Mesendoderm (in vitro differentiated cells): ENCODE measurements around the gene DYNLT4.
A peak's percentile ranks its signal among the peaks of the same experiment; 100 is the strongest.

ENCODE experiments used
- DNase-seq: peaks from one replicate; pipeline ENCODE4 v3.0.0; 2013
- H2AK5ac ChIP-seq: 2 replicates; pipeline ENCODE4 v1.6.1; 2013; ENCODE audit warnings: low read length, inconsistent platforms
- H2BK120ac ChIP-seq: 2 replicates; pipeline ENCODE4 v1.6.1; 2013; ENCODE audit warnings: low read depth, mild to moderate bottlenecking, low read length, moderate library complexity, mixed read lengths
- H2BK15ac ChIP-seq: replicated peaks from 2 replicates; pipeline ENCODE4 v1.6.1; 2013; ENCODE audit warnings: low read depth, mild to moderate bottlenecking, moderate library complexity
- H2BK5ac ChIP-seq: 2 replicates; pipeline ENCODE4 v1.6.1; 2013; ENCODE audit warnings: low read length, inconsistent platforms
- H3K18ac ChIP-seq: 2 replicates; pipeline ENCODE4 v1.6.1; 2013; ENCODE audit warnings: mild to moderate bottlenecking, low read length, mixed read lengths
- H3K23ac ChIP-seq: one replicate; pipeline ENCODE4 v1.6.1; 2013; ENCODE audit warnings: low read length
- H3K27ac ChIP-seq: 2 replicates; pipeline ENCODE4 v1.5.1; 2013; ENCODE audit warnings: low read depth, mild to moderate bottlenecking, inconsistent platforms, low read length, moderate library complexity
- H3K27me3 ChIP-seq: 2 replicates; pipeline ENCODE4 v1.6.1; 2013; ENCODE audit warnings: low read length, control low read depth, mild to moderate bottlenecking, inconsistent platforms; ENCODE audit not compliant: insufficient read depth, poor library complexity
- H3K36me3 ChIP-seq: 2 replicates; pipeline ENCODE4 v1.6.1; 2013; ENCODE audit warnings: low read length, inconsistent platforms; ENCODE audit not compliant: control insufficient read depth, insufficient read depth
- H3K4ac ChIP-seq: one replicate; pipeline ENCODE4 v1.6.1; 2013; ENCODE audit warnings: low read depth, mild to moderate bottlenecking, low read length, moderate library complexity
- H3K4me1 ChIP-seq: 2 replicates; pipeline ENCODE4 v1.6.1; 2013; ENCODE audit warnings: low read depth, low read length, inconsistent platforms; ENCODE audit not compliant: control insufficient read depth
- H3K4me2 ChIP-seq: 2 replicates; pipeline ENCODE4 v1.6.1; 2013; ENCODE audit warnings: low read length
- H3K4me3 ChIP-seq: 2 replicates; pipeline ENCODE4 v1.5.1; 2013; ENCODE audit warnings: mild to moderate bottlenecking, low read length
- H3K56ac ChIP-seq: one replicate; pipeline ENCODE4 v1.6.1; 2013; ENCODE audit warnings: low read length
- H3K79me1 ChIP-seq: 2 replicates; pipeline ENCODE4 v1.6.1; 2013; ENCODE audit warnings: low read length, inconsistent platforms
- H3K79me2 ChIP-seq: 2 replicates; pipeline ENCODE4 v1.6.1; 2013; ENCODE audit warnings: mild to moderate bottlenecking, low read length; ENCODE audit not compliant: control insufficient read depth, insufficient read depth
- H3K9ac ChIP-seq: 2 replicates; pipeline ENCODE4 v1.6.1; 2013; ENCODE audit warnings: low read length, inconsistent platforms
- H4K5ac ChIP-seq: one replicate; pipeline ENCODE4 v1.6.1; 2013; ENCODE audit warnings: low read length
- H4K8ac ChIP-seq: one replicate; pipeline ENCODE4 v1.6.1; 2013; ENCODE audit warnings: low read depth, mild to moderate bottlenecking, control low read depth, low read length, moderate library complexity
- WGBS: extraction: QIAGEN DNeasy Blood & Tissue Kit; methylation state at CpG from one replicate; pipeline ENCODE4 v1.1.7; 2013; ENCODE audit warnings: low lambda C conversion rate, missing lambda C conversion rate; ENCODE audit not compliant: insufficient coverage; ENCODE audit errors: extremely low coverage; 5-methylcytosine and 5-hydroxymethylcytosine counted together

The DYNLT4 gene

DNA sequence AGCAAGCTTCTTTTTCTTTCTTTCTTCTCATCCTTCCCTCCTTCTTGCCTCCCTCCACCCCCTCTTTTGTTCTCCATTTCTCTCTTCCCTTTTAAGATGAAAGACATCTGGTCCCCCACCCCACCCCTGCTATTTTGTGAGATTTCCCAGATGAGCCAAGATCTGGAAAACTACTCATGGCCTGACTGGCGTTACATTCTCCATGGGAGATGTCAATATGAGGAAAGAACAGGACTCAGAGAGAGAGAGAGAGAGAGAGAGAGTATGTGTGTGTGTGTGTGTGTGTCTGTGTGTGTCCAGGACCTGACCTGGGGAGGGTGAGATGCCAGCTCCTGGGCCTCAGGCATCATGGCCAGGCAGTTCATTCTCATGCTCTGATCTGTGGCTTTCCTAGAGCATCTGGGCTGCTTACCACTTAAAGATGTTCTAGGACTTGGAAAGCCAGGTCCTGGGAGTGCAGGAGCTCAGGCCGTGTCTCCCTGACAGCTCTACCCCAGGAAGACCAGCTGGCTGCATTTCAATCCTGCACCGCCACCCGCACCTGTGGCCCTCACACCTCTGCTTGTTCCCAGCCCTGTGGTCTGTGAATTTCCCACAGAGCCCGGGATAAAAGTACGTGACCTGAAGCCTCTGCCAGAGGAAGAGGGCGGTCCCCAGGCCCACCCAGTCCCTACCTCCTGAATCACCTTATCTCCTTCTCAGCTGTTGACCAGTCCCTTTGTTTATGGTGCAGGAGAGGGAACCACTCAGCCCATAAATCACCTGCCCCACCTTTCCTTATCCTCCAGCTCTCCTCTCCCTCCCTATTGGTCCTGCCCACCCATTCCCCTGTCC lies 16.0 kb downstream of the DYNLT4 start:
- no CpG with 5 or more reads among the region's 7 CpGs for WGBS
- no peaks in the 10 kb centered on the region for H3K79me2 ChIP-seq
- no peak for DNase-seq

DNA sequence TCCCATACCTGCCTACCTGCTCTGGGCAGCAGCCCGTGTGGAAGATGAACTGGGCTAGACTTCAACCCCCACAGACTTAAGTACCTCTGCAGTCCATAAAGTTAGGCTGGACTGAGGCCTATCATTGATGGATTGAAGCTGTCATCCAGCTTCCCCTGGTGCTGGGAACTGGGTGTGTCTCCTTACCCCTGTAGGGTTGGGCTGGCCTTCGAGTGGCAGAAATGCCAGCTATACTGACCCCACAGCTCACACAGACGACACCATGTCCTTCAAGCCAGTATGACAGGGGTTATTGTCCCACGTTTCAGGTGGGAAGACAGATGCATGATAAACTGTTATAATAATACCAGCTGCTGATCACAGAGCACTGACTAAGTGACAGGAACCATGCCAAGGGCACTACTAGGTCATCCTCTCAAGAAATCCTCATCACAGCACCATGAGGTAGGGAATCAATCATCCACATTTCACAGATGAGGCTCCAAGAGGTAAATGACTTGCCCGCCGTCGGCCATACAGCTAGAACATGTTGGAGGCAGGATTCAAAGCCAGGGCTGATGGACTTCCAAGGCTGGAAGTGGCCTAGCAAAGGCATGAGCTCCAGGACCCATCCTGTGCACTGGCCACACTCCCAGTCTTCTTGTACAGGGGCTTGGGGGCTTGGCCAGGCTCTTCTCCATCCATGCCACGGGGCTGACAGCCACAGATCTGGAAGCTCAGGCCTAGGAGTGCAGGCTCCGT lies 18.9 kb downstream of the DYNLT4 start, which contains the start of gene BEST4:
TSS of gene BEST4 (minus strand) at position 51 of the 741 bp plus-strand sequence. CDS start 465 bp downstream, outside the sequence.
- WGBS, result no CpG with 5 or more reads among the region's 9 CpGs
- H3K4me1 ChIP-seq, result peaks cover 7% of the 10 kb centered on the region
- no peak within 1 kb of the TSS for H3K9ac ChIP-seq

More for the DNA sequence above, 16.0 kb downstream of the DYNLT4 start:
- no peaks in the 10 kb centered on the region for H3K36me3 ChIP-seq
- H2BK5ac ChIP-seq, result no peak overlapping the region
- no peak overlapping the region for H3K4me2 ChIP-seq
- no peak overlapping the region for H3K4me3 ChIP-seq
- no peak overlapping the region for H3K27ac ChIP-seq
- H3K79me1 ChIP-seq, result no peaks in the 10 kb centered on the region
- H3K27me3 ChIP-seq, result no peaks in the 10 kb centered on the region
- no peak overlapping the region for H2BK120ac ChIP-seq
- peaks cover 4% of the 10 kb centered on the region for H3K4me1 ChIP-seq
- no peak overlapping the region for H2AK5ac ChIP-seq
- no peak overlapping the region for H2BK15ac ChIP-seq
- H3K4ac ChIP-seq, result no peak overlapping the region
- no peak overlapping the region for H3K18ac ChIP-seq
- no peak overlapping the region for H3K9ac ChIP-seq
- no peak overlapping the region for H3K23ac ChIP-seq
- H4K8ac ChIP-seq, result no peak overlapping the region
- H4K5ac ChIP-seq, result no peak overlapping the region
- peak overlapping the region; percentile 25 for H3K56ac ChIP-seq

DNA sequence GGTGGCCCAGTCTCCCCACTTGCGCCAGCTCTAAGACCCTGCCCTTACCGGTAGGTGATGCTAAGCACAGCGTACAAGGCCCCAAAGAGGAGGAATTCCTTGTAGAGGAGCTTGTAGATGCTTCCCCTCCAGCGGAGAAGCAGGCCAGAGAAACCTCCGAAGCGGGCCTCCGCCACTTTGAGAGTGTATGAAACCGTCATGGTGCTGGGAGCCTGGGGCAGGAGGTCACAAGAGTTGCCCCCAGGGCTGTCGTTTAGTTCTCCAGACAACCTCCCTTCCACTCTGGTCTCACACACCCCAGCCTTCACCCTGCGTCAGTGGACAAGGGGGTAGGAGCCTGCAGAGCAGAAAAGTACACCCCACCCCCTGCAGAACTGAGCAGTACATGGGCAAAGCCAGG lies 19.6 kb downstream of the DYNLT4 start:
- Histone ChIP-seq H2BK120ac (no peak overlapping the region), H3K4me3 (no peak overlapping the region), H3K23ac (no peak overlapping the region), H3K27ac (no peak overlapping the region), H3K79me1 (no peaks in the 10 kb centered on the region), H3K4ac (no peak overlapping the region), H3K27me3 (no peaks in the 10 kb centered on the region), H3K9ac (no peak overlapping the region), H4K5ac (no peak overlapping the region), H2BK15ac (no peak overlapping the region), H4K8ac (no peak overlapping the region), H2BK5ac (no peak overlapping the region), H3K56ac (peak overlapping the region; percentile 22), H3K4me2 (no peak overlapping the region), H3K4me1 (peaks cover 5% of the 10 kb centered on the region), H2AK5ac (no peak overlapping the region), H3K18ac (no peak overlapping the region), H3K79me2 (no peaks in the 10 kb centered on the region), H3K36me3 (no peaks in the 10 kb centered on the region)
- no CpG with 5 or more reads among the region's 10 CpGs for WGBS
- DNase-seq, result no peak

More for the DNA sequence above, 18.9 kb downstream of the DYNLT4 start, which contains the start of gene BEST4:
- no peak within 1 kb of the TSS for H4K5ac ChIP-seq
- H2BK120ac ChIP-seq, result no peak within 1 kb of the TSS
- no peak within 1 kb of the TSS for H4K8ac ChIP-seq
- no peak within 1 kb of the TSS for H2BK5ac ChIP-seq
- H3K36me3 ChIP-seq, result no peaks in the 10 kb centered on the region
- no peak within 1 kb of the TSS for H3K4me3 ChIP-seq
- DNase-seq, result no peak
- H3K18ac ChIP-seq, result no peak within 1 kb of the TSS
- H3K27me3 ChIP-seq, result no peaks in the 10 kb centered on the region
- no peak within 1 kb of the TSS for H3K4me2 ChIP-seq
- H3K56ac ChIP-seq, result peak within 1 kb of the TSS; percentile 22
- H3K79me1 ChIP-seq, result no peaks in the 10 kb centered on the region
- no peak within 1 kb of the TSS for H2AK5ac ChIP-seq
- no peak within 1 kb of the TSS for H3K27ac ChIP-seq
- no peak within 1 kb of the TSS for H3K23ac ChIP-seq
- H3K79me2 ChIP-seq, result no peaks in the 10 kb centered on the region
- H2BK15ac ChIP-seq, result no peak within 1 kb of the TSS
- no peak within 1 kb of the TSS for H3K4ac ChIP-seq

DNA sequence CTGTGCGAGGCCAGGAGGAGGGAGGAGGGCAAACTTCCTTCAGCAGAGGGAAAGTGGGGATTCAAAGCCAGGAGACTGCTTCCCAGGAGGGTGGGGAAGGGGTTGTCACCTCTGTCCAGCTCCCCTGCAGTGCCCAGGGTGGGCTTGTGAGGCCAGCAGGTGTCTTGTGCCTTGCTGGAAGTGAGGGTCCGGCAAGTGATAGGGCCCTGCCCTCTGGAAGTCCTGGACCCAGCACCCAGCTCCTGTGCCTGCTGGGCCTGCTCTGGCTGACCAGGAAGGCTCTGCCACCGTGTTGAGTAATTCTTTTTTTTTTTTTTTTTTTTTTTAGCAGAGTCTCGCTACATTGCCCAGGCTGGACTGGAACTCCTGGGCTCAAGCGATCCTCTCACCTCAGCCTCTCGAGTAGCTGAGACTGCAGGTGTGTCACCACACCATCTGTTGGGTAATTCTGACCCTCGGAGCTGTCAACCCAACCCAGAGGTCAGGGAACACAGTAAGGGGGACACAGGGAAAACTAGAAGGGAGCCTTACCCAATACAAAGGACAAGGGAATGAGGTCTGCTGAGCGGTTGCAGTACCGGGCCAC lies 20.2 kb downstream of the DYNLT4 start:
- no CpG with 5 or more reads among the region's 9 CpGs for WGBS
- H3K56ac ChIP-seq, result peak overlapping the region; percentile 94
- DNase-seq, result no peak
- no peaks in the 10 kb centered on the region for H3K79me2 ChIP-seq
- H3K9ac ChIP-seq, result peak overlapping the region; percentile 73
- H3K23ac ChIP-seq, result no peak overlapping the region
- peaks cover 5% of the 10 kb centered on the region for H3K4me1 ChIP-seq
- no peaks in the 10 kb centered on the region for H3K79me1 ChIP-seq
- no peak overlapping the region for H2AK5ac ChIP-seq
- no peak overlapping the region for H3K4ac ChIP-seq
- H3K4me2 ChIP-seq, result peak overlapping the region; percentile 91
- no peak overlapping the region for H2BK5ac ChIP-seq
- no peak overlapping the region for H3K18ac ChIP-seq
- H2BK15ac ChIP-seq, result no peak overlapping the region
- H4K5ac ChIP-seq, result no peak overlapping the region
- no peak overlapping the region for H3K27ac ChIP-seq
- H3K27me3 ChIP-seq, result no peaks in the 10 kb centered on the region
- H4K8ac ChIP-seq, result no peak overlapping the region
- H3K4me3 ChIP-seq, result no peak overlapping the region
- no peak overlapping the region for H2BK120ac ChIP-seq
- no peaks in the 10 kb centered on the region for H3K36me3 ChIP-seq

DNA sequence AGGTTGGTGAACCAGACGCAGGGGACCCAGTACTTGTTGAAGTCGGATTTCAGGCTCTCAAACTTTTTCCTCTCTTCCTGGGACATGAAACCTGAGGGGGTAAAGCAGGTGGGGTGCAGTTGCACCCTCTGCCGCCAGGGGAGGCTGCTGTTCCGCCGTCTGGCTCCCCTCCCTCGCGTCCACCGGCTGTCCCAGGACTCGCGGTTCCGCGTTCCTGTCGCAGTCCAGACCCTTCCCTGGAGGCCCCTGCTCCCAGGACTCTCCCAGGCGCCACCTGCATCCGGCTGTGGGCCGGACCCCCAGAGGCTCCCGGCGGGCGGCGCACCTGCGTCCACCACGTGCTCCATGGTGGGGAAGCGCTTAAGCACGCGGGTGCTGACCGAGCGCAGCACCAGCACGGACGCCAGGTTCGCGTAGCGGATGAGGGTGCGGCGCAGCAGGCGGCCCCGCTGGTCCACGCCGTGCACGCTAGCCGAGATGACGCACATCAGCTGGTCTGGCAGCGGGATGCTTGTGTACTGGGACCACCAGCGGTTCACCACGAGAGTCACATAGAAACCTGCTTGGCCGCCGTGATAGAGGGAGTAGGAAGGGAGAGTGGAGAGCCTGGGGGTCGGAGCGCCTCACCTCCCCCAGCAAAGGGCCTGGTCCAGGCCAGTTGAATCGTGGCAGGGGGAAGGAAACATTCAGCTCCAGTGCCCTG lies 20.9 kb downstream of the DYNLT4 start:
- no peak overlapping the region for H2BK15ac ChIP-seq
- peak overlapping the region; percentile 94 for H3K56ac ChIP-seq
- H4K5ac ChIP-seq, result no peak overlapping the region
- H4K8ac ChIP-seq, result no peak overlapping the region
- H3K9ac ChIP-seq, result peak overlapping the region; percentile 73
- H3K23ac ChIP-seq, result no peak overlapping the region
- H2AK5ac ChIP-seq, result no peak overlapping the region
- H3K79me1 ChIP-seq, result no peaks in the 10 kb centered on the region
- H3K4me2 ChIP-seq, result peak overlapping the region; percentile 91
- H3K27ac ChIP-seq, result no peak overlapping the region
- H3K4me1 ChIP-seq, result peaks cover 5% of the 10 kb centered on the region
- no peak overlapping the region for H3K4ac ChIP-seq
- WGBS, result no CpG with 5 or more reads among the region's 49 CpGs
- no peaks in the 10 kb centered on the region for H3K27me3 ChIP-seq
- H2BK5ac ChIP-seq, result no peak overlapping the region
- peak; percentile 84 for DNase-seq
- H3K18ac ChIP-seq, result no peak overlapping the region
- H3K4me3 ChIP-seq, result peak overlapping the region; percentile 24
- H3K36me3 ChIP-seq, result no peaks in the 10 kb centered on the region
- H2BK120ac ChIP-seq, result no peak overlapping the region
- no peaks in the 10 kb centered on the region for H3K79me2 ChIP-seq
